ENCODE results near the gene SORCS2.

The SORCS2 gene

DNA sequence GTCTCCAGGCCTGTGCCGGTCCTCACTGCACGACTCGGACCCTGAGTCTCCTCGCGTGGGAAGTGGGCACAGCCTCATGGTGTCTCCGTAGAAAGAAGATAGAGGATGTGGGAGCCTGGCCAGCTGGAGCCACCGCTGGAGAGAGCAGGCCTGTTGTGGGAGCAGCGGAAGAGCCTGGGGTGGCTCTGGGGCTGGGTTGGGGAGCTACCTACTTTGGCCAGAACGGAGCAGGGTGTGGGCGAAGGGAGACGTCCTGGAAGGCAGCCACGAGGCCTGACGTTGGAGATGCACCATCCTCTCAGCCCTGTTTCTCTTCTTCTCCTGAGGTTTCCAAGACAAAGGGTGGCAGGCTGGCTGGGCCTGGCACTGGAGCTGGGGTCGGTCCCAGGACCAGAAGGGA lies 93.8 kb downstream of the SORCS2 start:
- DNase-seq (ENCODE audit: low read depth in 3 of 3, low spot score in 1 of 3) = no peak

DNA sequence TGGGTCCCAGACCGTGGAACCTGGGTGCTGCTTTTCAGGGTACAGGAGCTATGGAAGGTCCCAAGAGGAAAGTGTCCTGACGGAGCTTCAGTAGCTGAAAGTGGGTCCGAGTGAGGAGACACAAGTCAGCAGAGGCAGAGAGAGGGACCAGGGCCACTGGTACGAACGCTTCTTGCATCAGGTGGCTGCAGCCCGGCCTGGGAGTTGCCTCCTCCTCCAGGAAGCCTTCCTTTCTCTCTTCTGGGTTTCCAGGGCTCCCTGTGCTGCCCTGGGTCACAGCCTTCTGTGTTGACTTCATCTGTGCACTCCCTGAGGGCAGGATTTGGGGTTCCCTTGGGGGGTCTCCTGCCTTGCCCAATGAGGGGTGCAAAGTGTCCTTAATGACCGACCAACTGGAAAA lies 94.5 kb downstream of the SORCS2 start:
- DNase-seq (ENCODE audit: low read depth in 3 of 3, low spot score in 1 of 3) = no peak

DNA sequence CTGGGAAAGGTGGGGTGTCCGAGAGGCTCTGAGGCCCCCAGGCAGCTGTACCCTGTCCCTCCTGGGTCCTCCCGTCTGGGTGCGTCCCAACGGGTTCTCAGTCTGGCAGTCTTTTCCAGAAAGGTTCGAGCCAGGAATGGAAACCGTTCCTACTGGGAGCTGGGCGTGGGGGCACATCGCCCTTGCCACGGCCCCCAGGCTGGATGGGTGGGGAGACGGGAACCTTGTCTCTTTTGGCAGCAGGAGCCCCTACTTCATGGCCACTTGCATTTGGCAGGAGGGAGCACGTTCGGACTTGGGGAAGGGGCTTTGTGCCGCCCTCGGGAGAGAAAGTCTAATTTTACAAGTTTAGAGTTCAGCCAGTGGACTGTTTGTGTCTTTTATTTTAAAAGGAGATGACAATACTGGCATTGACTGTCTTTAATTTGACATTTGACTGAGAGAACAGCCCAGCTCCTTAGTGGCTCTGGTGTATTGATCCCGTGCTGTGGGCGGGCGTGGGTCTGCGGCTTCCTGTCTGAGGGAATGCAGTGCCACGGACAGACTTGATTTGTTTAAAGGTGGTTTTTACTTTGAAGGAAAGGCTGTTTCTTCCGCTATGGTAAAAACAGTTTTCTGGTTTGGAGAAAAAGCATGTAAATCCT lies 95.1 kb downstream of the SORCS2 start:
- no peak for DNase-seq (ENCODE audit: low read depth in 3 of 3, low spot score in 1 of 3)

DNA sequence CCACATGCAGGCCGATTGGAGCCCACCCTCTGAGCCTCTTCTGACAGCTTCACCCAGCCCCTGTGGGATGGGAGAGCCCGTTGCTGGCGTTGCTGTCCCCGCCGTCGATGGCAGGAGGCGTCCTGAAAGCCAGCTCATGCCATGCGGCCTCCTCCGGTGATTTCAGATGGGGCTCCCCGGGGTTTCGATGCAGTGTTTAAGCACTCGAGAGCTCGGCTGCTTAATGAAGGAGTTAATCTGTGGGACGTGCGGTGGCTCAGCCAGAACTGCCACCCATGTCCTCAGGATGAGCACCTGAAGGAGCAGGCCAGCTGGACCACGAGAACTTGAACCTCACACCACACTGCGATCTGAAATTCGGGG lies 95.6 kb downstream of the SORCS2 start:
- DNase-seq (ENCODE audit: low read depth in 3 of 3, low spot score in 1 of 3) = no peak

DNA sequence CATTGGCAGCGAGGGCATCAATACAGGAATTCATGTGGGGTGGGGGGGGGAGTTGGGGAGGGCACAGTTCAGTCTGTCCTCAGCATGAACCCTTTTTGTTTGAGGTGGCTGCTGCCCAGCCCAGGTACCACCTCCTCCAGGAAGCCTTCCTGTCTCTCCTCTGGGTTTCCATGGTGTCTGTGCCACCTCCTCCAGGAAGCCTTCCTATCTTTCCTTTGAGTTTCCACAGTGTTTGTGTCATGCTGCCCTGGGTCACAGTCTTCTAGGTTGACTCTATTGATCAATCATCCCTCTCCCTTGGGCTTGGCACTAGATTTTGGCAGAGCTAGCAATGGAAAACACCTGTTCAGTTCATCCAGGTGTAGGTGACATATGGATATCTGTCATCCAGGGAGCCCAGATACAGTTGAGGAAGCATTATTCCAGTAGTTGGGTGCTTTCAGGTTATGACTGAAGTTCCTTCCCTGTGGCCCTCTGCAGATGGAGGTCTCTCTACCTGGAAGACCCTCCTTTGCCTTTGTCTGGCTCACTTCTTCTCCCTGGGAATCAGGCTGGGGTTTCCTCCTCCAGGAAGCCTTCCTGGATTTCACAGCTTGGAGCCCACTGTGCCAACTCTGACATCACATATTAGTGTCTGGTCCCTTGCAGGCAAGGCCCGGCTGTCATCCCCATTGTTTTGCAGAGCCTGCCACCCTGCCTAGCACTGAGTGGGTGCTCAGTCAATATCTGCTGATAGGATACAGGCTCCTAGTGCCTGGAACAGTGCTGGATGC lies 96.6 kb downstream of the SORCS2 start:
- DNase-seq (ENCODE audit: low read depth in 3 of 3, low spot score in 1 of 3) = no peak

DNA sequence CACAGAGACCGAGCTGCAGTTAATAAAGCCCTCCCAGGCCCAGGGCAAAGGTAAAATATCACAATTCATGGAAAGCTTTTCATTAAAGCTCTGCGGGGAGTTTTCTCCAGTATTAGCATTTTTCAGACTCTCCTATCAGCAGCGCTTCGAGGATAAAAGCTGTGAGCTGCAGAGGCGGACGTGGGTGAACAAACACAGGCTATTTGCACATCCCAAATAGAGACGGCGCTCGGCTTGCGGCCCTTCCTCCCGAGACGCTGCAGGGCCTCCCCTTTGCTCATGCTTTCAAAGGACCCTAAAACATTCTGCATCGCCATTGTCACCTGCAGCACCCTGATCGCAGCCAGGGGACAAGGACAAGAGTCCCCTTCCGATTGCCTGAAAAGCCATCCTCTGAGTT lies 97.3 kb downstream of the SORCS2 start:
- no peak for DNase-seq (ENCODE audit: low read depth in 3 of 3, low spot score in 1 of 3)

DNA sequence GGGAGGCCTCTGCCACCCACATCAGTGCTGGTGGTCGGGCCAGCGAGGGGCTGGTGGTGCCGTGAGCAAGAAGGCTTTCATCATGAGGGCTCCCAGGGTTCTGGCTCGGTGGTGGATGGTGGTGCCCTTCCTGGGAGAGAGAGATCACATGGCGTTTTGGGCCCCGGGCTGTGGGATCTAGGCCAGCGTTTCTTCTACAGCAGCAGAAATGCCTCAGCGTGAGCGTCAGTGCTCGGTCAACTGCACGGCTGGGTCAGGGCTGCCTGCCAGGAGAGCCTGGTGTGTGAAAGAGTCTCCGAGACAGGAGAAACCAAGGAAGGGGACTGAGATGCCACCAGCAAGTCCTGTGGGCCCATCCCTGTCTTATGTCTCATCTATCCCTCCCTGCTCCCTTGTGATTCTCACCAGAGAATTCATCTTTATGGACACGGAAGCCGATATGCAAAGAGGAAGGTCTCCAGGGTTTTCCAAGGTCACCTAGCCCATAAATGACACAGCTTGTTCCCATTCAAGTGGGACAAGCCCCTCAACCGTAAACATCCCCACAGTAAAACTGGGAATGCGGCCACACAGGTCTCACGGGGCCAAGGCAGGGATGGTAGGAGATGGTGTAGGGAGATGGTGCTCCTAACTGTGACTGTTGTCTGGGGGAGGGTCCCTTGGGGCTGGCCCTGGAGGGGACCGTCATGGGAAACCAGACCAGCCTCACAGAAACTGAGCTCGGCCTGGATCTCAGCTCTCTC lies 99.2 kb downstream of the SORCS2 start:
- no peak for DNase-seq (ENCODE audit: low read depth in 3 of 3, low spot score in 1 of 3)

GRCh38 chr4:7293703-7294102 lies 101.4 kb downstream of the SORCS2 start:
- DNase-seq (ENCODE audit: low read depth in 3 of 3, low spot score in 1 of 3) = no peak

DNA sequence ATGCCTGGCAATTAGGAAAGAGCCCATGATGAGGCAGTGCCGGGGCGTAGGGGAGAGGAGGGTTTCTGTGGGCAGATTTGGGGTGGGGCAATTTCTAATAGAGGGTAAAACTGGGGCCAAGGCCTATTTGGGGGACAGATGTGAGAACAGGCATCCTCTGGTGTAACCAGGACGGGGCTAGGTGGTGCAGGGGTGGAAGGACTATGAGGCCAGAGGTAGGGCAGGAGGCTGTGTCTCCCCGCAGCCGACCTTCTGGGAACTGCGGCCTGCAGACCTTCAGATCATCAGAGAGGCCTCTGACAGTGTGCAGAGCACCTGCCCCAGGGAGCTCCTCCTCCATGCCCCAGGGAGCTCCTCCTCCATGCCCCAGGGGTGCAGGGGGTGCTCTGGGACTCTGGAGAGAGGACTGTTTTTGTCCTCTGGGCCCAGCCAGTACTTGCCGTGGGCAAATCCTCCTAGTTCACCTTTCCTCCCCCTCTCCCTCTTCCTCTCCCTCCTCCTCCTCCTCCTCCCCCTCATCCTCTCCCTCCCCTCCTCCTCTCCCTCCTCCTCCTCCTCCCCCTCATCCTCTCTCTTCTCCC lies 101.9 kb downstream of the SORCS2 start:
- DNase-seq (ENCODE audit: low read depth in 3 of 3, low spot score in 1 of 3) = no peak

GRCh38 chr4:7295197-7295910 lies 103.0 kb downstream of the SORCS2 start:
- no peak for DNase-seq (ENCODE audit: low read depth in 3 of 3, low spot score in 1 of 3)

GRCh38 chr4:7295911-7296660 lies 103.7 kb downstream of the SORCS2 start:
- DNase-seq (ENCODE audit: low read depth in 3 of 3, low spot score in 1 of 3) = no peak

- no peak for DNase-seq (ENCODE audit: low read depth in 3 of 3, low spot score in 1 of 3)
Measured at GRCh38 chr4:7296661-7297335, 104.5 kb downstream of the SORCS2 start.

DNA sequence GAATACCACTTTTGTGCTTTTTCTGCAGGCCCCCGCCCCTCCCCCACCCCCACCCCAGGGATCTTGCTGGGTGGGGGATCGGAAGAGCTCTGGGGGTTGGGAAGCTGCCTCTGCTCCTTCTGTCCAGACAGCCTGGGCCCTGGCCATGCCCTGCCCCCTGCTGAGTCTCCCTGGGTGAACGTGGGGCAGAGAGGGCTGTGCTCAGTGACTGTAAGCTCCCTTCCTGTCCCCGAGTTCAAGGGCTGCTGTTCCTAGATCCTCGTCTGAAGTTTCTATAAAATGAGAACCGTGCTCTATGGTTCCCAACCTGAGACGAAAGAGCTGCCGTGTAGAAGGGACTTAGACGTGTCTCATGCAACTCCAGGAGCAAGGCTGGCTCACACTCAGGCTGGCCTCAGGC lies 105.0 kb downstream of the SORCS2 start:
- no peak for DNase-seq (ENCODE audit: low read depth in 3 of 3, low spot score in 1 of 3)

DNA sequence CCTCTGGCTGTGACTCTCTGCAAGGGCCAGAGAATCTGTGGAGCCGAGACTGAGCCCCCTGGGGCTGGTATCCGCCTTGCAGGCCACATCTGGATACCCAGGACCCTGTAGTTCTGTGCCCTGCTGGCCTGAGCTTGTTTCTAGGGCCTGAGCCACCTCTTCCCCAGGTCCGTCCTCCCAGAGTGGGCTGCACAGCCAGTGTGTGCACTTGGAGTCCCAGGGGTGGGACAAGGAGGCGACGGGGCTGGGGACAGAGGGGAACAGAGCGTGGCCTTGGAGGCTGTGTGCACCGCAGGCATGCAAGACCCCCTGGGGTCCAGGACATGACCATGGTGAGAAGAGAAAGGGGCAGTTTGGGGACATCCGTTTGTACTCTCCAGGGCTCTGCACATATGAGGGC lies 105.5 kb downstream of the SORCS2 start:
- no peak for DNase-seq (ENCODE audit: low read depth in 3 of 3, low spot score in 1 of 3)

GRCh38 chr4:7298619-7299009 lies 106.3 kb downstream of the SORCS2 start:
- DNase-seq (ENCODE audit: low read depth in 3 of 3, low spot score in 1 of 3) = no peak

DNA sequence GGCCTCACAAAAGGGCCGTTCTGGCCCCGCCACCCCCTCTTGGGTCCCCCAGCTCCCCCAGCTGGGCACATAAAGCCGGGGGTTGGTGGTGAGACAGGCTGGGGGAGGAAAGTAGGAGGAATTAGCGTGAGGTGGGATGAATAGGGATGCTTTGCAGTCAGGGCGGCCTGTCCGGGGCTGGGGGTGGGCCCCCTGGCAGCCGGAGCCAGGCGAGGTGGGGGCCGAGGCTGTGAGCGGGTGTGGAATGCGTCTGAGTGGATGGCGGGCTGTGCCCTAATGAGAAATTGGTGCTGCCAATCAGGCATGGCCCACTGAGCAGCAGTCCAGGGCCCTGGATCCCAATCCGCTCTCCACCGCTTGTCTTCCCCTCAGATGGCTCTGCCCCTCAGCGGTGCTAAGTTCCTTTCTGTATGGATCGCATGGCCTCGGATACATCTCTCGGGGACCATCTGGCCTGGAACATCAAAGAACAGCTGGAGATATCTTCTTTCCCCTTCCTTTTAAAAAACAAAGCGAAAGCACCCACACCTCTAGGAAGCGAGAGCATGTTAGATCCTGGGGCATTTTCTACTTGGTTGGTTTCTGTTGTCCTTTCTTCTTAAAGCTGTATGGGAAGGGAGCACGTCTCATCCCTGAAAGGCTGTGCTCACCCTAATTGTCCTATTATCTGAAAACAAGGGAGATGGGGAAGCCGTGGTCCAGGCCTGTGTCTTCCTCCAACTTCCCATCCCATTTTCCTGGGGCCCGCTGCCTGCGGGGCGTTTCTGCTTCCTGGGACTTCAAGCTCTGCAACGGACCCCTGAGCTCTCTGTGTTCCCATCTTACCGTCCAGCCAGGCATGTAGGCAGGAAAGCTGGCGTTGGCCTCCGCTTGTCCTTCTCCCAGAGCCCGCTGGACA lies 106.9 kb downstream of the SORCS2 start:
- no peak for DNase-seq (ENCODE audit: low read depth in 3 of 3, low spot score in 1 of 3)

DNA sequence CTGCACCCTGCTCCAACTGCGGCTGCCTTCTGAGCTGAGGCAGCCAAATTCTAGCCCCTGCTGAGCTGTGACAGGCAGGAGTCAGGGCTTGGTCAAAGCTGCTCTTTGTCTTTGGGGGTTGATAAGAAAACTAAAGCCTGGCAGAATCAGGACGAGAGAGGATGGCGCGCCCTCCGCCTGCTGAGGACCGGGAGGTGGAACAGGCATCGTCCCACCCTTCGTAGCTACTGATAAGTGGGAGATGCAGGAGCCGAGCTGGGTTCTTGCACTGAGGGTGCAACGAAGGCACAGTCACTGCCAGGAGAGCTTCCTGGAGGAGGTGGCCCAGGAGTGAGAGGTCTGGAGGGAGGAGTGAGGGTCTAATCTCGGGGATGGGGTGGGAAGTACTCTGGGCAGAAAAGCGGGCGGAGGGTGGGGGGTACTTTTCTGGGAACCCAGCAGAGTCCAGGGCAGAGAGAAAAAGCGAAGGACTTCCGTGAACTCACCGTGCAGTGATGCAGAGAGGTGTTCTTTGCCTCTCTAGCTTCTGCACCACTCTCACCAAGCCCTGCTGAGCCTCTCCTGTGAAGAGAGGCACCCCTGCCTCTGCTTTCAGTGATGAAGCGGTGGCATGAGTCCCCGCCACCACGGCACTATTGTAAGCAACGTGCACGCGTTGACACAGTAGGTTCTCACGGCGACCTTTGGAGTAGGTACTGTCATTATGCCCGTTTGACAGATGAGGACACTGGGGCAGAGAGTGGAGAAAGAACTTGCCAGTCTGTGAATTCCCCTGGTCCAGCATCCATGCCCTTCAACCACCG lies 107.8 kb downstream of the SORCS2 start:
- DNase-seq (ENCODE audit: low read depth in 3 of 3, low spot score in 1 of 3) = no peak

- DNase-seq (ENCODE audit: low read depth in 3 of 3, low spot score in 1 of 3) = no peak
Measured at GRCh38 chr4:7300711-7301095, 108.4 kb downstream of the SORCS2 start.
